RCC 7860 (cell line): ENCODE data around the gene CNOT6.

Experiments
- DNase-seq: peaks from one replicate; pipeline ENCODE4 v3.0.0-alpha.2; 2015; ENCODE audit warnings: low spot score
- FAIRE-seq: peaks from 2 replicates; lab custom pipeline; 2012; peaks lifted over from hg19 to GRCh38; lab: Jason Lieb, UNC

The CNOT6 gene

GRCh38 chr5:180558232-180558631 lies 64.1 kb downstream of the CNOT6 start:
- FAIRE-seq = no peak

DNA sequence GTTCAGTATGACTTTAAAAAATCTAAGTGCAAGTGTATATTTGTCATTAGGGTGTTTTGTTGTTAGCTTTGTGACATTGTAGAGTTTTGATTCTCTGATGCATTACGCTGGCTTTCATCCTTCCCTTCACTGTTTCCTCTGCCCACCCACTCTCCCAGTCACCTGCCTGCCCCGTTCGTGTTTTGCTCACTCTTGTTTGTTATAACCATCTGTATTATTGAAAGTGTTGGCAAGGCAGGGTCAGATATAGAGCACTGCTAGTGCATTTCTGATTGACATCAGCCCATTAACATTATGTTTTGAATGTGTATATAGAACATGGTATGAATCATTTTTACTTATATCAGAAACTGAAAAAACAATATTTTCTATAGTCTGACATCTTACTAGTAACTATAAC lies 69.8 kb downstream of the CNOT6 start:
- FAIRE-seq = no peak
- DNase-seq = no peak

More at GRCh38 chr5:180558232-180558631, 64.1 kb downstream of the CNOT6 start:
- no peak for DNase-seq

DNA sequence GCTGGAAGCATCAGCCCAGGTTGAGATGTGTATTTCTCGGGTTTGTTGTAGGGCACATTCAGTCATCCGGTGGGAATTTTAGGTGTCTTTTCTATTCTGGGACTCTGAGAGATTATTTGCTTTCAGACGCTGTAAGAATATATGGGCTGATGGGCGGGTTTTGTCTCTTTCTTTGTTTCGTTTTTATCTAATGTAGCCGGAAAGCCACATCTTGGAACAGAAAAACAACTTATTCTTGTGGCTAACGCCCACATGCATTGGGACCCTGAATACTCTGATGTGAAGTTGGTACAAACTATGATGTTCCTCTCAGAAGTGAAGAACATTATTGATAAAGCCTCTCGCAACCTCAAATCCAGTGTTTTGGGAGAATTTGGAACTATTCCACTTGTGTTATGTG lies 74.7 kb downstream of the CNOT6 start:
- DNase-seq (no peak), FAIRE-seq (no peak)

GRCh38 chr5:180575571-180575970 lies 81.4 kb downstream of the CNOT6 start:
- DNase-seq (no peak), FAIRE-seq (no peak)

DNA sequence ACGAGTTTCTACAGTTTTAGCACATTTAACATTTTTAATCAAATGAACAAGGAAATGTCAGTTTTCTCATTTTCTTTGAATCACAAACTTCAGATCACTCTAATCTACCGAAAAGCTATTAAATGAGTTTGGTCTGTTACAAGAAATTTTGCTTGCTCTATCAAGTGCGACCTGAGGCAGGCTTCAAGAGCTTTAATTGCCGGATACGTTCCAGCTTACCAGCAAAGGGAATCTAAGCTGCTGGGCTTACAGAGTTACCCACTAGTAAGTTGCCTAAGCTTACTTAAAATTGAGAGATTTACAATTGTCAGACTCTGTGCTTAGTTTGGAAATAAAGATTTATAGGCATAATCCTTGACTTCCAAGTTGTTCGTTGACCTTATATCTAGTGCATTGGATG lies 86.5 kb downstream of the CNOT6 start:
- no peak for DNase-seq
- no peak for FAIRE-seq

DNA sequence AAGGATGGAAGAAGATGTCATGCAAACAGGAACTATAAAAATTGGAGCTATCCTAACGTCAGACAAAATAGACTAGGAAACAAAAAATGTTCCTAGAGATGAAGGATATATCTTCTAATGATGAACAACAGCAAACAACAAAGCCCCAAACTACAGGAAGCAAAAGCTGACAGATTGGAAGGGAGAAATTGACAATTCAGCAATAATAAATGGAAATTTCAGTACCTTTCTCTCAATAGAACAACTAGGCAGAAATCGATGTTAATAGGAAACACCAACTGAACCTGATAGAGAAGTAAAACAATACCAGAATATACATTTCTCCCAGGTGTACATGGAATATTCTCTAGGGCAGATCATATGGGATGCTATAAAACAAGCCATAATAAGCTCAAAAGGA lies 89.6 kb downstream of the CNOT6 start:
- DNase-seq (no peak), FAIRE-seq (no peak)

DNA sequence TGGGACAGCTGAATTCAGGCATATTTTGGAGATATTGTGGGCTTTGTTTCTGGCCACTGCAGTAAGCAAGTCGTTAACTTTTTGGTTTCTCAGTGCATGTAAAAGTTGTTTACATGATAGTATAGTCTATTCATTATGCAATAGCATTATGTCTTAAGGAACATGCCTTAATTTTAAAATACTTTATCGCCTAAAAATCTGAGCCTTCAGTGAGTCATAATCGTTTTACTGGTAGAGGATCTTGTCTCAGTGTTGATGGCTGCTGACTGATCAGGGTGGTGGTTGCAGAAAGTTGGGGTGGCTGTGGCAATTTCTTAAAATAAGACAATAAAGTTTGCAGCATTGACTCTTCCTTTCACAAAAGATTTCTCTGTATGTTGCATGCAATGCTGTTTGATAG lies 92.0 kb downstream of the CNOT6 start:
- DNase-seq (no peak), FAIRE-seq (no peak)

DNA sequence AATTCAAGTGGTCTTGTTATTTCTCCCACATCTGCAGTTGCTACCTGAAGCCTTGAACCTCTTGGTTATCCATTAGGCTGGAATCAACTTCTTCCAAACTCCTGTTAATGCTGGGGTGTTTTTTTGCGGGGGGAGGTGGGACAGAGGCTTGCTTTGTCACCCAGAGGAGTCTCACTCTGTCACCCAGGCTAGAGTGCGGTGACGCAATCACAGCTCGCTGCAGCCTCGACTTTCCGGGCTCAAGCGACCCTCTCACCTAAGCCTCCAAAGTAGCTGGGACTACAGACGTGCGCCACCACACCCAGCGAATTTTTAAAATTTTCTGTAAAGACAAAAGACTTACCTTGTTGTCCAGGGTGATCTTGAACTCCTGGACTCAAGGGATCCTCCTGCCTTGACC lies 92.7 kb downstream of the CNOT6 start:
- FAIRE-seq (no peak), DNase-seq (no peak)

GRCh38 chr5:180589771-180590542 lies 95.8 kb downstream of the CNOT6 start:
- FAIRE-seq (no peak), DNase-seq (no peak)

DNA sequence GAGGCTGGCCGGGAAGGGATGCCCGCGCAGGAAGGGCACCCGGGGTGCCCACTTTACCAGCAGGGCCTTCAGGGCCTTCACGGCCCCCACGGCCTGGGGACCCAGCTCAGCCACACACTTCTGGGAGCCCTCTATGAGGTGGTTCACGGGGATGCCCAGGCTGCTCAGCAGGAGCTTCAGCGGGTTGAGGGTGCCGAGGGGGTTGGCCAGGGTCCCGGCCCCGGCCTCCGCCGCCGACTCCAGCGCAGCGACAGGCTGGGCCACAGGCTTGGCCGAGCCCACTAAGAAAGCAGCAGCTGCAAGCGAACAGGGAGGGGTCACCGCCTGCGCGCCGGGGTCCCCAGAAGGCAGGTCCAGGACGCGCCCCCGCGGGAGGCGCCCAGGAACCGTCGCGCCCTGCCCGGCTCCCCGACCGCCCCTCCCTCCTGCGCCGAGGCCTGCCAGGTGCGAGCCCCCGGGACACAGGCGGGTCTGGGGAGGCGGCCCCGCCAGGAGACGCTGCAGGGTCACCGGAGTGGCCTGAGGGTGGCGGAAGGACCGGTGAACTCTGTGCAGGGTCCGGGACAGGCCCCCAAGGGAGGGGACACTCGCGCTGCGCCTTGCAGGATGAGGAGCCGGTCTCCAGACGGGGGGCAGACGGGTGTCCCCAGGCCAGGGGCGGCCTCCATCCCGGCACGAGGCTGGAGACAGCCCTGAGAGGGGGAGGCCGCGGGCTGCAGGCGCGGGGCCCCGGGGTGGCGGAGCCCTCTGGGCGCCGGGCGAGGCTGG lies 96.5 kb downstream of the CNOT6 start:
- DNase-seq (no peak), FAIRE-seq (no peak)

GRCh38 chr5:180591311-180591887 lies 97.2 kb downstream of the CNOT6 start, which contains the start of gene SCGB3A1:
TSS of gene SCGB3A1 (minus strand) at chr5:180591499. CDS start at chr5:180591462, 37 bp downstream.
- DNase-seq = no peak
- FAIRE-seq = no peak

- FAIRE-seq (no peak), DNase-seq (no peak)
Observed at GRCh38 chr5:180592176-180592575, 98.0 kb downstream of the CNOT6 start.

DNA sequence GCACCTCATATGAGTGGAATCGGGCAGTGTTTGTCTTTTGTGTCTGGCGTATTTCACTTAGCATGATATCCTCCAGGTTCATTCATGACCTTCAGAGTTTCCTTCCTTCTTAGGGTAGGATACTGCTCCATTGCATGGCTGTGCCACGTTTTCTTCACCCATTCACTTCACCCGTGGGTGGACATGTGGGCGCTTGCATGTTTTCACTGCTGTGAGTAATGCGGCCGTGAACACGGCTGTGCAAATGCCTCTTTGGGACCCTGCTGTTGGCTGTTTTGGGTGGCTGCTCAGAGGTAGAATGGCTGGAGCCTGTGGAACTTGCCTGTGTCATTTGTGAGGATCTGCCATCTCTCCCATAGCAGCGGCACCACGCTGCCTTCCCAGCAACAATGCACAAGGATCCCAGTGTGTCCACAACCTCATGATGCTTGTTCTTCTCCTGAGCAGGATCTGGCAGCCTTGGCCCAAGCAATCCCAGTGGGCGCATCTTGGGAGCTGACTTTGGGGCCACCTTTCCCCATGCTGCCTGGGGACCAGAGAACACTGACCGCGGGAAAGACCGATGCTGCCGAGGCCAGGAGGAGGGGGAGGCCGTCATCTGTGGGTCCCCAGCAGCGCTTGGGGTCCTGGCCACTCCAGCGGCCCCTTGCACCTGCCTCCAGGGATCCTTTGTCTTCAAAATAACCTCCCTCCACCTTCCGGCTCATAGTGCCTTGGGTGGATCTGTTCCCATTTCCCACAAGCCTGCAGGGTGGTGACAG lies 99.4 kb downstream of the CNOT6 start:
- DNase-seq = no peak
- FAIRE-seq = no peak

- no peak for DNase-seq
- FAIRE-seq = no peak
Observed at GRCh38 chr5:180594311-180595045, 100.3 kb downstream of the CNOT6 start.

GRCh38 chr5:180595046-180595379 lies 100.8 kb downstream of the CNOT6 start:
- FAIRE-seq = no peak
- DNase-seq = no peak

DNA sequence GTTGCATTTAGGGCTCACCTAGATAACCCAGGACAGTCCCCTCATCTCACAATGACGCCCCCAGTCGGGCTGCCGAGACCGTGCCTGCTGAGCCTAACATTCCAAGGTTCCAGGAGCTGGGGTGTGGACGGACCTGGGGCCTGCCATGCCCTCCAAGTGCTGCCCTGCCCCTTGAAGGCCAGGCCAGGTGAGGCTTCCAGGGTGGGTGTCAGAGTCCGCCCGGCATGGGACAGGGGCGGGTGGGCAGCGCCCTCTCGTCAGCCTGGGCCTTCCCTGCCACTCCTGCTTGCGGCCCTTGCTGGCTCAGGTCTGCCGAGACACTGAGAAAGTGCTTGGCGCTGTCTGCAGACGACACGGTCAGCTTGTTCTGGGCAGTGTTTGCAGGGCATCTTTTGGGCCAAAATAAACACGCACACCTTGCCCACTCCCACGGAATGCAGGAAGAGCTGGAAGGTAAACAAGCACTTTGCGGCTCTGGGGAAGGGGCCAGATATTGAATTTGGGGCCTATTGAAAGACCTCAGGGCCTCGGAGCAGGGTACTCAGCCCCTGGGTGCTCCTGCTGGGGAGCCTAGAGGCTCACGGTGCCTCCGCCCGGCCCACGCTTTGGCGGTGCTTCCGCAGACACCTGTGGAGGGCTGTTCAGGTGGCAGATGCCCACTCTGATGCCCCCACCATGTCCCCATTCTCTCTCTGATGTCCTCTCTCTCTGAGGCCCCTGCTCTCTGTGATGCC lies 101.4 kb downstream of the CNOT6 start:
- DNase-seq (no peak), FAIRE-seq (no peak)

DNA sequence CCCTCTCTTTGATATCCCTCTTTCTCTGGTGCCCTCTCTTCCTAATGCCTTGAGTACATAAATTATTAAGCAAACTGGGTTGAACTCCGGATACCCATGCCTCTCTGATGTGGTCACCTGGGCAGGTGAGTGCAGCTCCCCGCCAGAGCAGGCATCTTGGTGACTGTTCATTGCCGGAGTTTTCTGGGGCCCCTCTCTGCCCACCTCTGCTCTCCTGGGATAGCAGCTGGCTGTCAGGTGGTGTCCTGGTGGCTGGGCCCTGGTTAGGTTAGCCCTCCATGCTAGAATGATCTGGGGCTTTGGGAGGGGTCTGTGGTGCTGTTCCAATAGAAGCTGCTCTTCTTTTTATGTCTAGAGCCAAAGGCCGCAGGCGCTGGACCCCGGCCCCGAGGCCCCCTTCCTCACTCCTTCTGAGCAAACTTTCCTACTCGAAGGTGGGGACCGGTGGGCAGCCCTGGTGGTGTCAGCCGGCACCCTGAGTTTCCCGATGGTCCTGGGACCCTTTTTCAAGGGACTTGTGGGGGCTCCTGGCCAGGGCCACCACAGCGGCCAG lies 102.0 kb downstream of the CNOT6 start:
- no peak for DNase-seq

GRCh38 chr5:180596668-180597231 lies 102.6 kb downstream of the CNOT6 start:
- FAIRE-seq (no peak), DNase-seq (no peak)

More for the DNA sequence above, 102.0 kb downstream of the CNOT6 start:
- FAIRE-seq = no peak

GRCh38 chr5:180598316-180598701 lies 104.1 kb downstream of the CNOT6 start:
- no peak for DNase-seq

More at GRCh38 chr5:180598316-180598701, 104.1 kb downstream of the CNOT6 start:
- FAIRE-seq = no peak
